HEK293T (cell line): ENCODE results near the gene CAPZB.

Source experiments
- CTBP1 ChIP-seq: fragments of 450-650 bp; IDR thresholded peaks from 2 replicates; pipeline ENCODE4 v1.6.1; 2016; ENCODE audit warnings: borderline replicate concordance
- L3MBTL2 ChIP-seq: fragments of 450-650 bp; conservative IDR thresholded peaks from 2 replicates; pipeline ENCODE4 v1.6.1; 2016; ENCODE audit warnings: mild to moderate bottlenecking
- SP1 ChIP-seq: fragments of 450-650 bp; IDR thresholded peaks from 2 replicates; pipeline ENCODE4 v1.6.1; 2017

DNA sequence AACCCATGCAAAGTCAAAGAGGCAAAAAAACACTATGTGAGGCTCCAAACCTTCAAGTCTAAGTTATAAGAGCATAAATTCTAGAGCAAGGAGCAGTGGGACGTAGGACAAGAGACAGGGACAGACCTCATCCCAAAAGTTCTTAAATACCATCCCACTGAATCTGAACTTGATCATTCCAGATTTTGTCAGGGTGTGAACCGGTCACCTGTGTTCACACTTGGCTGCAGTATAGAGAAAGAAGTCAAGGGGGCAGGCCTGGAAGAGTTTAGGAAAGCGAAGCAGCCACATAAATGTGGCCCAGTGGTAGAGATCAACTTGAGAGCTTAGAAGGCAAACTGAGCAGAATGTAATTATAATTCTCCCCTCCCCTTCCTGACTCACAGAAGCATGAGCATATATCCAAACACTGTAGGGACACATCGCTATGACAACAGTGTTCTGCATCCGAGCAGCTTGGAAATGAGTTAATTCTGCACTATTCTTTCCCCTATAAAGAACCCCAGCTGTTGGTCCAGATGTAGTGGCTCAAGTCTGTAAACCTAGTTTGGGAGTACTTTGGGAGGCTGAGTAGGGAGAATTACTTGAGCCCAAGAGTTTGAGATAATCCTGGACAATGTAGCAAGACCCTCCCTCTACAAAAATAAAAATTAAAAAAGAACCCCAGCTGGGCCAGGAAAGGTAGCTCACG is 176.1 kb downstream of the CAPZB start:
- TF ChIP-seq CTBP1 (no peak), SP1 (no peak), L3MBTL2 (no peak)
